HCT116 (cell line): ENCODE measurements around the gene C15orf61. TPM values are rescaled to one million over a fixed set of nuclear protein-coding genes. Genes with fewer than 3 reads are reported as not detected.

Experiments used
- ATAC-seq: fragments of 200-7000 bp; cut with Tn5 transposase; 2 replicates; pipeline ENCODE4 v1.9.1; 2020; ENCODE audit warnings: mild to moderate bottlenecking, moderate library complexity
- BruUV-seq: library from RNA; stranded (reverse); fragments of 400-500 nt; replicated peaks from 2 replicates; lab custom pipeline; 2021; lab: Mats Ljungman, UMichigan
- CTCF ChIA-PET: fragments of 300-600 bp; sonication (Branson Sonifier 250); formaldehyde crosslinking; loops from one replicate; lab custom pipeline; 2021; ENCODE audit warnings: antibody characterized with exemption; lab: Charles Lee
- POLR2A ChIA-PET: fragments of 300-600, 350-600 bp; sonication (Branson Sonifier 250); formaldehyde crosslinking; loops from one replicate; lab custom pipeline; 2021; ENCODE audit warnings: antibody characterized with exemption; lab: Charles Lee
- RAD21 ChIA-PET, 2 experiments: fragments of 300-600 bp; sonication (Branson Sonifier 250); formaldehyde crosslinking; loops; one replicate each; lab custom pipeline; 2023; ENCODE audit warnings: low total read pairs in 2 of 2; ENCODE audit not compliant: uncharacterized antibody in 2 of 2, unreplicated experiment in 2 of 2, low non-redundant PET in 1 of 2; lab: Charles Lee
- DNase-seq: peaks from one replicate; pipeline ENCODE4 v3.0.0-alpha.2; 2010; ENCODE audit warnings: low read depth, low spot score
- H2AFZ ChIP-seq: fragments of 200-600 bp; shearing (Covaris generic), sonication (generic); 2 replicates; pipeline ENCODE4 v1.6.1; 2017; ENCODE audit warnings: low read depth, mixed run types, mixed read lengths, antibody characterized with exemption, low read length; ENCODE audit not compliant: poor library complexity, severe bottlenecking
- H3K27ac ChIP-seq: 2 replicates; pipeline ENCODE4 v1.5.1; 2012; ENCODE audit warnings: low read depth, low read length
- H3K27me3 ChIP-seq: fragments of 200-600 bp; sonication (generic); 2 replicates; pipeline ENCODE4 v1.6.1; 2016; ENCODE audit warnings: mixed run types, low read length, mixed read lengths; ENCODE audit not compliant: insufficient read depth
- H3K36me3 ChIP-seq, 2 experiments: fragments of 200-500 bp in 1 of 2; fragments of 200-600 bp in 1 of 2; sonication (Bioruptor generic) in 1 of 2; sonication (generic) in 1 of 2; 2 replicates each; pipeline versions ENCODE4 v1.5.1 to v1.6.1; 2014 to 2016; ENCODE audit warnings: low read length in 2 of 2, inconsistent platforms in 1 of 2, mixed read lengths in 1 of 2, mixed run types in 1 of 2; ENCODE audit not compliant: insufficient read depth in 2 of 2, control insufficient read depth in 1 of 2
- H3K4me1 ChIP-seq, 2 experiments: fragments of 200-600 bp in 1 of 2; sonication (generic) in 1 of 2; 2 replicates each; pipeline versions ENCODE4 v1.5.1 to v1.6.1; 2012 to 2017; ENCODE audit warnings: low read length in 2 of 2, inconsistent platforms in 1 of 2, mild to moderate bottlenecking in 1 of 2, mixed read lengths in 1 of 2, mixed run types in 1 of 2, moderate library complexity in 1 of 2; ENCODE audit not compliant: insufficient read depth in 2 of 2, control insufficient read depth in 1 of 2
- H3K4me2 ChIP-seq: fragments of 200-600 bp; sonication (generic); 2 replicates; pipeline ENCODE4 v1.6.1; 2017; ENCODE audit warnings: mixed run types, low read length, mixed read lengths
- H3K4me3 ChIP-seq, 2 experiments: fragments of 200-600 bp in 1 of 2; sonication (generic) in 1 of 2; replicated peaks in 1 of 2; 2 replicates each; pipeline ENCODE4 v1.5.1; 2011 to 2016; ENCODE audit warnings: low read length in 2 of 2, control low read depth in 1 of 2, low read depth in 1 of 2, mild to moderate bottlenecking in 1 of 2, mixed read lengths in 1 of 2, mixed run types in 1 of 2
- H3K79me2 ChIP-seq: fragments of 200-600 bp; sonication (generic); 2 replicates; pipeline ENCODE4 v1.6.1; 2017; ENCODE audit warnings: mild to moderate bottlenecking, mixed run types, low read length, moderate library complexity, mixed read lengths; ENCODE audit not compliant: insufficient read depth
- H3K9ac ChIP-seq: fragments of 200-600 bp; sonication (generic); 2 replicates; pipeline ENCODE4 v1.6.1; 2016; ENCODE audit warnings: low read length, mixed read lengths
- H3K9me2 ChIP-seq: fragments of 200-600 bp; sonication (generic), shearing (Covaris generic); 2 replicates; pipeline ENCODE4 v1.6.1; 2017; ENCODE audit warnings: mixed run types, mild to moderate bottlenecking, moderate library complexity; ENCODE audit not compliant: insufficient read depth
- H3K9me3 ChIP-seq, 2 experiments: fragments of 200-500 bp in 1 of 2; fragments of 200-600 bp in 1 of 2; sonication (Bioruptor generic) in 1 of 2; sonication (generic) in 1 of 2; 2 replicates each; pipeline ENCODE4 v1.6.1; 2014 to 2017; ENCODE audit warnings: low read length in 2 of 2, mixed read lengths in 2 of 2, inconsistent platforms in 1 of 2, low read depth in 1 of 2, mild to moderate bottlenecking in 1 of 2, mixed run types in 1 of 2, moderate library complexity in 1 of 2; ENCODE audit not compliant: control insufficient read depth in 1 of 2, insufficient read depth in 1 of 2
- H4K20me1 ChIP-seq: fragments of 200-600 bp; sonication (generic), shearing (Covaris generic); 2 replicates; pipeline ENCODE4 v1.6.1; 2017; ENCODE audit warnings: mixed run types, mild to moderate bottlenecking, moderate library complexity; ENCODE audit not compliant: insufficient read depth
- ATF3 ChIP-seq: IDR thresholded peaks from 2 replicates; pipeline ENCODE4 v1.6.1; 2012
- CBX3 ChIP-seq: IDR thresholded peaks from 2 replicates; pipeline ENCODE4 v1.6.1; 2012; ENCODE audit warnings: low read depth
- CEBPB ChIP-seq: IDR thresholded peaks from 2 replicates; pipeline ENCODE4 v1.6.1; 2012; ENCODE audit warnings: low read depth
- CTCF ChIP-seq, 3 experiments: fragments of 200-600 bp in 1 of 3; sonication (generic) in 1 of 3; IDR thresholded peaks in 2 of 3; conservative IDR thresholded peaks in 1 of 3; 2 replicates each; pipeline ENCODE4 v1.5.1; 2012 to 2017; ENCODE audit warnings: low read depth in 2 of 3, low read length in 2 of 3, antibody characterized with exemption in 1 of 3, borderline replicate concordance in 1 of 3, control low read depth in 1 of 3, mild to moderate bottlenecking in 1 of 3, mixed read lengths in 1 of 3, mixed run types in 1 of 3, moderate library complexity in 1 of 3; ENCODE audit not compliant: insufficient read depth in 1 of 3
- ELF1 ChIP-seq: IDR thresholded peaks from 2 replicates; pipeline ENCODE4 v1.6.1; 2012; ENCODE audit warnings: low read depth, borderline replicate concordance
- FOSL1 ChIP-seq: IDR thresholded peaks from 2 replicates; pipeline ENCODE4 v1.6.1; 2012; ENCODE audit warnings: low read depth
- JUND ChIP-seq: IDR thresholded peaks from 2 replicates; pipeline ENCODE4 v1.6.1; 2012
- POLR2AphosphoS5 ChIP-seq: IDR thresholded peaks from 2 replicates; pipeline ENCODE4 v1.6.1; 2011; ENCODE audit warnings: mild to moderate bottlenecking, low read depth, low read length, moderate library complexity
- SIN3A ChIP-seq: IDR thresholded peaks from 2 replicates; pipeline ENCODE4 v1.6.1; 2012; ENCODE audit warnings: low read depth
- SP1 ChIP-seq: IDR thresholded peaks from 2 replicates; pipeline ENCODE4 v1.6.1; 2012; ENCODE audit warnings: low read depth
- TCF7L2 ChIP-seq: IDR thresholded peaks from 2 replicates; pipeline ENCODE4 v1.7.0; 2011; ENCODE audit warnings: borderline replicate concordance, inconsistent platforms; ENCODE audit not compliant: insufficient read depth, insufficient read length; ENCODE audit errors: extremely low read depth
- YY1 ChIP-seq: IDR thresholded peaks from 2 replicates; pipeline ENCODE4 v1.6.1; 2011; ENCODE audit warnings: low read length, low read depth, moderate library complexity, mild to moderate bottlenecking; ENCODE audit not compliant: insufficient replicate concordance; ENCODE audit errors: extremely low read depth
- ZBTB33 ChIP-seq: IDR thresholded peaks from 2 replicates; pipeline ENCODE4 v1.6.1; 2011; ENCODE audit warnings: mild to moderate bottlenecking, low read length, moderate library complexity; ENCODE audit not compliant: insufficient replicate concordance; ENCODE audit errors: extremely low read depth
- ZFX ChIP-seq: fragments of 450-650 bp; IDR thresholded peaks from 2 replicates; pipeline ENCODE4 v1.6.1; 2017
- ZNF274 ChIP-seq: fragments of 200-500 bp; sonication (Bioruptor generic); IDR thresholded peaks from 2 replicates; pipeline ENCODE4 v1.6.1; 2014; ENCODE audit warnings: mild to moderate bottlenecking, low read depth, low read length, inconsistent platforms
- intact Hi-C: fragments of 100-400 bp; cut with micrococcal nuclease; formaldehyde crosslinking; loops from 2 replicates; pipeline ENCODE4 v1.10.0; 2022
- total RNA-seq: library from RNA; stranded (reverse); gene quantifications from one replicate; pipeline ENCODE4 v1.2.1, GENCODE V29; 2021; ENCODE audit not compliant: unreplicated experiment

C15orf61 gene
- total RNA-seq, 1 experiment from 2014 or later, result 9.9 TPM

- no peak for TF ChIP-seq CBX3
- no peak for TF ChIP-seq YY1
- TF ChIP-seq TCF7L2, result no peak
- no peak for TF ChIP-seq SP1
- no peak for TF ChIP-seq ZNF274
- no peak for TF ChIP-seq FOSL1
- no peak for TF ChIP-seq CEBPB
- no peak for TF ChIP-seq CTCF (IDR thresholded peaks at IDR 0.05 in 2 of 3, conservative IDR thresholded peaks at IDR 0.05 in 1 of 3; ENCODE audit: borderline replicate concordance in 1 of 3, insufficient read depth in 1 of 3, low read depth in 2 of 3, low read length in 2 of 3)
- TF ChIP-seq JUND, result no peak
- TF ChIP-seq ZBTB33, result no peak
- no peak for TF ChIP-seq ZFX
- no peak for TF ChIP-seq SIN3A
- no peak for TF ChIP-seq POLR2AphosphoS5
- TF ChIP-seq ELF1, result no peak
- TF ChIP-seq ATF3, result no peak
These were observed 27.4 kb downstream of the C15orf61 start for GRCh38 chr15:67548236-67548852.

More at GRCh38 chr15:67548236-67548852, 27.4 kb downstream of the C15orf61 start:
- H3K9ac ChIP-seq, result no peak overlapping the region
- H3K9me3 ChIP-seq, result no peaks in the 10 kb centered on the region
- no peak overlapping the region for H3K27ac ChIP-seq
- ChIA-PET POLR2A (no interaction called here), CTCF (no interaction called here), RAD21 (no interaction called here)
- BruUV-seq, result no TSS peak
- DNase-seq (no peak), ATAC-seq (no peak)
- no peak overlapping the region for H2AFZ ChIP-seq
- intact Hi-C loops, result no loop called here
- H3K4me3 ChIP-seq, result no peak overlapping the region
- no peak overlapping the region for H3K4me2 ChIP-seq
- no peaks in the 10 kb centered on the region for H3K27me3 ChIP-seq
- no peaks in the 10 kb centered on the region for H3K79me2 ChIP-seq
- H3K9me2 ChIP-seq, result no peaks in the 10 kb centered on the region
- H4K20me1 ChIP-seq, result no peaks in the 10 kb centered on the region
- H3K36me3 ChIP-seq, result no peaks in the 10 kb centered on the region
- H3K4me1 ChIP-seq, result peaks cover 0 to 3% of the 10 kb centered on the region in 2 experiments; a peak in 1 of 4 replicates
